Ovary (tissue), 9 donors: ENCODE results near the gene CTNNBIP1. TPM values are rescaled to one million over a fixed set of nuclear protein-coding genes. Genes with fewer than 3 reads are reported as not detected.

Experiments
- DNase-seq, 5 donors: peaks; one replicate each; pipeline ENCODE4 v3.0.0-alpha.2; 2019 to 2020
- H3K27ac ChIP-seq, 2 donors: fragments of 200-600 bp; one replicate each; pipeline versions ENCODE4 v1.5.1 to v1.8.0; 2019 to 2022
- H3K27me3 ChIP-seq: fragments of 200-600 bp; one replicate; pipeline ENCODE4 v1.8.0; 2022
- H3K36me3 ChIP-seq: fragments of 200-600 bp; sonication (generic); one replicate; pipeline ENCODE4 v1.5.1; 2019
- H3K4me1 ChIP-seq: one replicate; pipeline ENCODE4 v1.8.1; 2013; ENCODE audit warnings: mild to moderate bottlenecking, moderate library complexity; ENCODE audit not compliant: insufficient read depth
- H3K4me3 ChIP-seq: fragments of 200-600 bp; sonication (generic); one replicate; pipeline ENCODE4 v1.5.1; 2017
- H3K9me3 ChIP-seq, 2 donors: fragments of 200-600 bp in 1 of 2; sonication (generic) in 1 of 2; one replicate each; pipeline versions ENCODE4 v1.5.1 to v1.8.1; 2013 to 2019; ENCODE audit warnings: mild to moderate bottlenecking in 1 of 2, moderate library complexity in 1 of 2
- CTCF ChIP-seq, 3 donors: fragments of 450-650 bp in 2 of 3; fragments of 200-600 bp in 1 of 3; IDR thresholded peaks; one replicate each; pipeline versions ENCODE4 v1.5.1 to v1.8.0; 2016 to 2022; ENCODE audit warnings: antibody characterized with exemption in 3 of 3, mild to moderate bottlenecking in 1 of 3
- EP300 ChIP-seq: sonication (generic); formaldehyde crosslinking; IDR thresholded peaks from one replicate; pipeline ENCODE4 v1.6.1; 2017; ENCODE audit warnings: antibody characterized with exemption
- POLR2A ChIP-seq: fragments of 450-650 bp; IDR thresholded peaks from one replicate; pipeline ENCODE4 v1.6.1; 2017; ENCODE audit warnings: antibody characterized with exemption, mild to moderate bottlenecking, moderate library complexity
- WGBS, 3 donors: extraction: QIAGEN DNeasy Blood & Tissue Kit in 1 of 3; methylation state at CpG; one replicate each; pipeline versions ENCODE4 v1.1.5 to v1.1.7; 2013 to 2017; 5-methylcytosine and 5-hydroxymethylcytosine counted together
- intact Hi-C, 4 donors: fragments of 100-400 bp; cut with DNase I; formaldehyde crosslinking; loops; one replicate each; pipeline versions ENCODE4 v1.11.0 to v1.15.1; 2022 to 2023
- polyA plus RNA-seq, 2 donors: library from polyadenylated mRNA; stranded (reverse); fragments of 200-250 nt in 1 of 2; fragments of 350-450 nt in 1 of 2; fragmentation: Illumina TruSeq in 1 of 2; extraction: RNeasy Lipid Tissue Mini Kit (QIAGEN cat#74804) in 1 of 2; gene quantifications; one replicate each; pipeline ENCODE4 v1.2.3, GENCODE V29; 2013 to 2014
- total RNA-seq, 7 donors: library from RNA; depleted of rRNA in 2 of 7; stranded (reverse); fragments of >200 nt in 2 of 7; fragmentation: NEBNext Ultra II Directional in 3 of 7; extraction: Animal tissue kit (Norgen Biotek cat#: 25700) in 3 of 7; gene quantifications; one replicate each; pipeline versions ENCODE4 v1.1.0 to v1.2.4, GENCODE V29; 2016 to 2023
- donor health status: DM: no; HTN: no; CAD: no; lungs with moderate emphysema.
- donor health status: DM: no; HTN: no; CAD: no.
- donor health status: Bipolar disorder and iron deficiency.
- donor health status: DM: yes; HTN: yes; CAD: no.
- donor health status: DM: no; HTN: no; CAD: no.
- donor health status: DM: yes; HTN: yes; CAD: no.

The CTNNBIP1 gene
- total and polyA plus RNA-seq, 9 donors: 10.4 to 28.5 (median 20.7) TPM

GRCh38 chr1:9883585-9884449 lies 26.3 kb downstream of the CTNNBIP1 start:
- DNase-seq: no peak
- intact Hi-C loops: no loop called here
- 66 to 81% (median 73%) methylated on average over 11 of the region's 11 CpGs for WGBS, 3 donors
- no peak for TF ChIP-seq EP300
- no peak for TF ChIP-seq POLR2A
- TF ChIP-seq CTCF (IDR thresholded peaks at IDR 0.05): no peak
- no peaks in the 10 kb centered on the region for H3K4me1 ChIP-seq
- H3K36me3 ChIP-seq: no peaks in the 10 kb centered on the region
- no peak overlapping the region for H3K4me3 ChIP-seq
- H3K9me3 ChIP-seq: no peaks in the 10 kb centered on the region
- no peak overlapping the region for H3K27ac ChIP-seq
- H3K27me3 ChIP-seq: no peaks in the 10 kb centered on the region

- no peaks in the 10 kb centered on the region for H3K9me3 ChIP-seq
- TF ChIP-seq CTCF (IDR thresholded peaks at IDR 0.05) (no peak), EP300 (no peak), POLR2A (no peak)
- no peaks in the 10 kb centered on the region for H3K36me3 ChIP-seq
- WGBS, 3 donors: 90 to 94% (median 94%) methylated on average over 12 of the region's 12 CpGs
- no peak overlapping the region for H3K27ac ChIP-seq
- H3K4me1 ChIP-seq: no peaks in the 10 kb centered on the region
- H3K27me3 ChIP-seq: no peaks in the 10 kb centered on the region
- intact Hi-C loops: no loop called here
- DNase-seq: no peak
- H3K4me3 ChIP-seq: no peak overlapping the region
These were observed 27.1 kb downstream of the CTNNBIP1 start for GRCh38 chr1:9882945-9883303.

- WGBS, 3 donors: 86 to 89% (median 88%) methylated on average over 12 of the region's 12 CpGs
- TF ChIP-seq POLR2A (no peak), CTCF (IDR thresholded peaks at IDR 0.05) (no peak), EP300 (no peak)
- Histone ChIP-seq H3K9me3 (no peaks in the 10 kb centered on the region), H3K27me3 (no peaks in the 10 kb centered on the region), H3K27ac (no peak overlapping the region), H3K36me3 (no peaks in the 10 kb centered on the region), H3K4me3 (no peak overlapping the region), H3K4me1 (no peaks in the 10 kb centered on the region)
- no peak for DNase-seq
- intact Hi-C loops: no loop called here
These were observed 27.6 kb downstream of the CTNNBIP1 start for GRCh38 chr1:9882296-9882944.

GRCh38 chr1:9881838-9882249 lies 28.2 kb downstream of the CTNNBIP1 start:
- TF ChIP-seq CTCF (IDR thresholded peaks at IDR 0.05) (no peak), EP300 (no peak), POLR2A (no peak)
- H3K27me3 ChIP-seq: no peaks in the 10 kb centered on the region
- no peaks in the 10 kb centered on the region for H3K4me1 ChIP-seq
- H3K9me3 ChIP-seq: no peaks in the 10 kb centered on the region
- H3K27ac ChIP-seq: no peak overlapping the region
- DNase-seq: no peak
- no peaks in the 10 kb centered on the region for H3K36me3 ChIP-seq
- 82 to 88% (median 87%) methylated on average over 2 of the region's 2 CpGs for WGBS, 3 donors
- intact Hi-C loops: no loop called here
- H3K4me3 ChIP-seq: no peak overlapping the region
